Natural killer cell (primary cell): ENCODE data around the gene CIB2. TPM values are rescaled to one million over a fixed set of nuclear protein-coding genes. Genes with fewer than 3 reads are reported as not detected.

Experiments
- ATAC-seq, 3 donors: fragments of 150-1000 bp in 2 of 3; fragments of 200-7000 bp in 1 of 3; cut with Tn5 transposase; 1 replicate in 1 of 3; 2 replicates in 2 of 3; pipeline ENCODE4 v1.10.0; 2021; ENCODE audit warnings: mild to moderate bottlenecking in 2 of 3, moderate library complexity in 2 of 3
- DNase-seq, 2 donors: peaks; one replicate each; pipeline versions ENCODE4 v3.0.0 to v3.0.0-alpha.2; 2013 to 2021; ENCODE audit warnings: mixed read lengths in 1 of 2
- H3K27ac ChIP-seq: one replicate; pipeline ENCODE4 v1.5.1; 2013; ENCODE audit warnings: mild to moderate bottlenecking, low read length
- H3K27me3 ChIP-seq: one replicate; pipeline ENCODE4 v1.6.1; 2013; ENCODE audit warnings: low read length; ENCODE audit not compliant: control insufficient read depth, insufficient read depth
- H3K36me3 ChIP-seq: one replicate; pipeline ENCODE4 v1.6.1; 2013; ENCODE audit warnings: low read length; ENCODE audit not compliant: control insufficient read depth, insufficient read depth
- H3K4me1 ChIP-seq: one replicate; pipeline ENCODE4 v1.6.1; 2013; ENCODE audit warnings: low read length; ENCODE audit not compliant: control insufficient read depth, insufficient read depth
- H3K4me3 ChIP-seq: one replicate; pipeline ENCODE4 v1.5.1; 2013; ENCODE audit warnings: low read length
- H3K9me3 ChIP-seq: one replicate; pipeline ENCODE4 v1.6.1; 2013; ENCODE audit warnings: low read length; ENCODE audit not compliant: control insufficient read depth, insufficient read depth
- H3K27ac Mint-ChIP-seq, 2 donors: one replicate each; pipeline ENCODE4 v1.8.0; 2022; ENCODE audit warnings: mild to moderate bottlenecking in 2 of 2, mixed read lengths in 2 of 2, moderate library complexity in 1 of 2
- H3K27me3 Mint-ChIP-seq, 2 donors: one replicate each; pipeline ENCODE4 v1.8.0; 2022; ENCODE audit warnings: low read depth in 2 of 2, mixed read lengths in 2 of 2
- H3K36me3 Mint-ChIP-seq: one replicate; pipeline ENCODE4 v1.8.0; 2022; ENCODE audit warnings: mixed read lengths
- H3K4me1 Mint-ChIP-seq, 2 donors: one replicate each; pipeline ENCODE4 v1.8.0; 2022; ENCODE audit warnings: mixed read lengths in 2 of 2
- H3K4me3 Mint-ChIP-seq: one replicate; pipeline ENCODE4 v1.8.0; 2022; ENCODE audit warnings: mild to moderate bottlenecking, moderate library complexity, mixed read lengths
- H3K9me3 Mint-ChIP-seq, 2 donors: one replicate each; pipeline ENCODE4 v1.8.0; 2022; ENCODE audit warnings: mixed read lengths in 2 of 2
- CTCF ChIP-seq: fragments of 200-600 bp; IDR thresholded peaks from one replicate; pipeline ENCODE4 v1.8.0; 2022; ENCODE audit warnings: antibody characterized with exemption
- WGBS: methylation state at CpG from one replicate; pipeline ENCODE4 v1.1.7; 2013; ENCODE audit warnings: missing lambda C conversion rate; ENCODE audit not compliant: insufficient coverage; 5-methylcytosine and 5-hydroxymethylcytosine counted together
- intact Hi-C: fragments of 100-400 bp; cut with micrococcal nuclease; formaldehyde crosslinking; loops from one replicate; pipeline ENCODE4 v1.14.2; 2022
- total RNA-seq, 4 donors: library from RNA; stranded (reverse); fragments of 120-200 nt in 1 of 4; gene quantifications; one replicate each; pipeline versions ENCODE4 v1.2.3 to v1.2.4, GENCODE V29; 2013 to 2022

CIB2 gene
- total RNA-seq, 3 donors from 2014 or later (not counting 1 experiment from before 2014, with no cell fraction given) = 0.25 to 1.5 (median 0.99) TPM

- peak overlapping the region; percentile 94 for H3K4me3 Mint-ChIP-seq
- ATAC-seq = peak in 2 of 3 donors; percentile 2 to 10
- intact Hi-C loops = loop anchor here (5.0 kb wide), 1 partner anchor 149 kb away; the partner anchor contains the start of gene SKIC8
- Histone ChIP-seq H3K4me3 (peak overlapping the region; percentile 66), H3K27me3 (no peaks in the 10 kb centered on the region), H3K9me3 (no peaks in the 10 kb centered on the region), H3K4me1 (peaks cover 17% of the 10 kb centered on the region), H3K27ac (peak overlapping the region; percentile 49), H3K36me3 (no peaks in the 10 kb centered on the region)
- TF ChIP-seq CTCF = no peak
- H3K4me1 Mint-ChIP-seq = peaks cover 22 to 33% of the 10 kb centered on the region in 2 donors
- H3K27ac Mint-ChIP-seq = peak overlapping the region; percentile 91
- WGBS = 25% methylated on average over 13 of the region's 14 CpGs
- H3K27me3 Mint-ChIP-seq = no peaks in the 10 kb centered on the region
- H3K36me3 Mint-ChIP-seq = no peaks in the 10 kb centered on the region
- H3K9me3 Mint-ChIP-seq = no peaks in the 10 kb centered on the region
- DNase-seq = no peak
Observed at GRCh38 chr15:78148392-78149067, 17.3 kb upstream of the CIB2 start.

GRCh38 chr15:78147566-78147965 is 16.3 kb upstream of the CIB2 start:
- ATAC-seq = no peak
- 98% methylated on average over 6 of the region's 6 CpGs for WGBS
- no peak overlapping the region for H3K4me3 ChIP-seq
- Mint-ChIP-seq H3K27ac (peak overlapping the region; percentile 56 to 91), H3K4me1 (peaks cover 22 to 28% of the 10 kb centered on the region in 2 donors), H3K4me3 (peak overlapping the region; percentile 55), H3K9me3 (no peaks in the 10 kb centered on the region), H3K27me3 (no peaks in the 10 kb centered on the region), H3K36me3 (no peaks in the 10 kb centered on the region)
- H3K27me3 ChIP-seq = no peaks in the 10 kb centered on the region
- peaks cover 17% of the 10 kb centered on the region for H3K4me1 ChIP-seq
- intact Hi-C loops = loop anchor here (5.0 kb wide), 1 partner anchor 150 kb away; the partner anchor contains the start of gene SKIC8
- no peak overlapping the region for H3K27ac ChIP-seq
- H3K9me3 ChIP-seq = no peaks in the 10 kb centered on the region
- H3K36me3 ChIP-seq = no peaks in the 10 kb centered on the region
- DNase-seq = no peak
- TF ChIP-seq CTCF = no peak

- Histone ChIP-seq H3K27ac (no peak overlapping the region), H3K4me1 (peaks cover 17% of the 10 kb centered on the region), H3K9me3 (no peaks in the 10 kb centered on the region), H3K4me3 (no peak overlapping the region), H3K27me3 (no peaks in the 10 kb centered on the region), H3K36me3 (no peaks in the 10 kb centered on the region)
- no peaks in the 10 kb centered on the region for H3K27me3 Mint-ChIP-seq
- peaks cover 22 to 28% of the 10 kb centered on the region in 2 donors for H3K4me1 Mint-ChIP-seq
- DNase-seq (no peak), ATAC-seq (no peak)
- H3K27ac Mint-ChIP-seq = peak overlapping the region in 1 of 2 donors; percentile 56
- no peaks in the 10 kb centered on the region for H3K36me3 Mint-ChIP-seq
- 97% methylated on average over 4 of the region's 4 CpGs for WGBS
- no peaks in the 10 kb centered on the region for H3K9me3 Mint-ChIP-seq
- intact Hi-C loops = loop anchor here (5.0 kb wide), 1 partner anchor 151 kb away; the partner anchor contains the start of gene SKIC8
- TF ChIP-seq CTCF = no peak
- peak overlapping the region; percentile 55 for H3K4me3 Mint-ChIP-seq
Observed at GRCh38 chr15:78146425-78147154, 15.3 kb upstream of the CIB2 start.
